Measurements from ENCODE around the gene SLC17A2.

The SLC17A2 gene

DNA sequence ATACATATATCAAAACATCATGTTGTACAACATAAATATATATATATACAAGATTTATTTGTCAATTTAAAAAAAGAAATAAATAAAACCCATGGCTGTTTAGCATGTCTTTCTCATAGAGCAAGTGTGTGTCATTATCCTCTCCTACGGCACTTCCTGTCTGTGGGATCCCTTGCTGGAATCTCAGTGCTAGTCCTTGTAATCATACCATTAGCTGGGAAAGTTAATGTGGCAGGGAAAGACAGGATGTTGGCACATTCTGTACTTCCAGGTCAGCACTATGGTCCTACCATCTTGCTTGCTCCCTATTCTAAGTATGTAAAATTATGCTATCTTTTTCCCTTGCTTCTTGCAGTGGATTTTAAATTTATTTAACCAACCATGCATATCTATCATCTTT lies 47.0 kb downstream of the SLC17A2 start:
- no peak for DNase-seq (ENCODE audit: low spot score)

DNA sequence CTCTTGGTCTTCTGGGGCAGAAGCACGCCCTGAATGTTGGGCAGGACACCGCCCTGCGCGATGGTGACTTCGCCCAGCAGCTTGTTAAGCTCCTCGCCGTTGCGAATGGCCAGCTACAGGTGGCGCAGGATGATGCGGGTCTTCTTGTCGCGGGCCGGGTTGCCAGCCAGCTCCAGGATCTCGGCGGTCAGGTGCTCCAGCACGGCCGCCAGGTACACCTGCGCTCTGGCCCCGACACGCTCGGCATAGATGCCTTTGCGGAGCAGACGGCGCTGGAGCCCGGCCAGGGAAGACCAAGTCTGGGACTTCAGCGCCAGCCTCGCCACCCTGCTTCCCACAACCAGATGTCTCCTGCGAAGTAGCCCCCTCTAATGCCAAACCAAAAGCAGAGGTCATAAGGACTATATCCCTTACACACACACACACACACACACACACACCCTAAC lies 48.4 kb downstream of the SLC17A2 start:
- peak; percentile 17 for DNase-seq (ENCODE audit: low spot score)

DNA sequence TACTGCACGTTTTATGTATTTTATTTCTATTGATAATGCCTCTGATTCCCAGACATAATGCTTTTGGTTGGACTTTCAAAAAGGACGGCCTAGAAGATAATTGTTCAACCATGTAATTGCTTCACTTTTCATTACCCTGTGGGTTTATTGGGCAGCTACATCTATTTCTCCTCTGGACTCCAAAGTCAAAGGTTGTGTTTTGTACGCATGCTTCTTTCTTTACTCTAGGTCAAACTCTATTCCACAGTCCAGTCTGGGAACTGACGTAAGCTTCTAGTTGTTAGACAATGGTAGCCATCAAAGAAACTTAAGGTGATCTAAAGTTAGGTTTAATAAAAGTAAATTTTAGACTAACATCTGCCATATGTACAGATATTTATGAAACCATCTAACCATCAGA lies 49.9 kb downstream of the SLC17A2 start:
- DNase-seq (ENCODE audit: low spot score) = no peak

DNA sequence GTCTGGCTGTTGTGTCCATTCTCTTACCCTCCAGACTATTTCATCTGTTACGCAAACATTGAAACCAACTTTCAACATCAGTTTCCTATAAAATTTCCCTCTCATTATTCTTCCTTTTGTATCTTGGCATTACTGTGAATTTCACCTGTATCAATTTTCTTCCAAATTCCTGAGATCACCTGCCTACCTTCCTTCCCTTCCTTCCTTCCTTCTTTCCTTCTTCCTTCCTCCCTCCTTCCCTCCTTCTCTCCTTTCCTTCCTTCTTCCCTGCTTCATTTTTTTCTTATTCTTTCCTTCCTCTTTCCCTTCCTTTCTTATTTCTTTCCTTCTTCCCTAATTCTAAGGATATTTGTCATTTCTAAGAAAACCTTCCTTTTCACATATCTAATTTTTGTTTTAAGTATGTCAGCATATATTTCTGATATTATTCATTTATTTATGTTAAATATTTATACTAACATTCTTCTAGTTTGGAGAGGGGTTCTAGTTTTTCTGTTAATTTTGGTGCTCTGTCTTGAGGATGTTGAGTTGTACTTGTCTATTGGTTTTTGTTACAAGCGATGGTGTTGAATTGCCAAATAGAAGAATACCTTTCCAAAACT lies 51.7 kb downstream of the SLC17A2 start:
- DNase-seq (ENCODE audit: low spot score) = no peak

DNA sequence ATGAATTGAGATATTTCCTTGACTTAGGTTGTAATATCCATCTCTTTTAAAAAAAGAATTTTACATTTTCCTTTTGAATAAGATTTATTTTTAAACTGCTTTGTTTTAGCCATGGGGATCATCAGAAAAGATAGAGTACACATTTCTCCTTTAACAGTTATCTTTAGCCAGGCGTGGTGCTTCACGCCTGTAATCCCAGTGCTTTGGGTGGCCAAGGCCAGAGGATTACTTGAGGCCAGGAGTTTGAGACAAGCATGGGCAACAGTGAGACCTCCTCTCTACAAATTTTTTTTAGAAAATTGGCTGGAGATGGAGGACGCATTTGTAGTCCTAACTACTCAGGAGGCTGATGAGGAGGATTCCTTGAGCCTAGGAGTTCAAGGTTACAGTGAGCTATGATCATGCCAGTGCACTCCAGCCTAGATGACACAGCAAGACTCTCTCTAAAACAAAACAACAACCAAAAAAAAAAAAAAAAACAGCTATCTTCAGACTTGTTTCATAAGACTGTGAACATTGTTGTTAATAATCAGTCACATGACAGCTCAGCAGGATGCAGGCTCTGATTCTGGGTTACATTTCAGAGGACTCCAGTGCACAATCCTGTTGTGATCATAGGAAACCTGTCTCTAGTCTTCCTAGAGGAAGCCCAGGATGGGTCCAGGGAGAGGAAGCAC lies 54.4 kb downstream of the SLC17A2 start:
- DNase-seq (ENCODE audit: low spot score) = no peak

DNA sequence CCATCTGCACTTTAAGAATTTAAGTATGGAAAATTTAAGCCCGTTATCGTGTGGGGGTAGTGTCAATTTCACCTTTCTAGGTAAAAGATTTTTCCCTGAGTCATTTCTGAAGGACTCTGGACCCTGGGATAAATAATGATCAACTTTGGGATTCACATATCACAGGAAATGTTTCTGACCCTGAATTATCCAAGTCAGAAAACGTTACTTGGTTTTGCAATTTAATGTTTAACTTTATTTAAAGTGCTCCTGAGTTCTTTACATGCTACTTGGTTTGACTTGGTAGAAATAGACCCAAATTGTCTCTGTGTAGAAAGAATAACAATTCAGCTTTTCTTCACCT lies 55.0 kb downstream of the SLC17A2 start:
- DNase-seq (ENCODE audit: low spot score) = no peak

DNA sequence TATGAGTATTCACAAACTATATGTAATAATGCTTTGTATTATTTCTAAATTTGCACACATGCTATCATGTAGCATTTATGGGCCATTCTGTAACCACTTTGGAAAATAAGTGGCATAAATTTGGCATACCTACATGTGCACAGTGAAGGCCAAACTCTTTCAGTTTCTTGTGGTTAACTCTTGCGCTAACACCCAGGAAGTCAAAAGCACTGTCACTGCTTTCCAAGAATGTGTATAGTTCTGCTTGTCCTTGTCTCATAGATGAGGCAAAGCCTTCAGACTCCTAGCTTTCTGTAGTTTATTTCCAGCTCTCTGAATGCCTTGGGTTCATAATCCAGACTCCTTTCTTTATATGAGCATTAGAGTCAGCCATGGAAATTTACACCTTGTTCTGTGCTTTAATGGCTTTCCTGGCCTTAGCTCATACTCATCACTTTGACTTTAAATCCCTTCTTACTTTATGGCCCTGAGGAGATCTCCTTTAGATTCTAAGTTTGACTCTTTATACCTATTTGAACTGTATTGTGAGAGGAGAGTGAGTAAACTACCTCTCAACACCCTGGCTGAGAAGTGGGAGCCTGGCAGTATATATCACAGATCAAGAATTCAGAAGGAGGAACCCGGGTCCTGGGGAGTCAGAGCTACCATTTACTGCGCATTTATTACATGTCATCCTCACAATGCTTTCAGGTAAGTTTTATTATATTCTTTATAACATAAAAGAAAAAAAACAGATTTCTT lies 55.5 kb downstream of the SLC17A2 start:
- DNase-seq (ENCODE audit: low spot score) = no peak

DNA sequence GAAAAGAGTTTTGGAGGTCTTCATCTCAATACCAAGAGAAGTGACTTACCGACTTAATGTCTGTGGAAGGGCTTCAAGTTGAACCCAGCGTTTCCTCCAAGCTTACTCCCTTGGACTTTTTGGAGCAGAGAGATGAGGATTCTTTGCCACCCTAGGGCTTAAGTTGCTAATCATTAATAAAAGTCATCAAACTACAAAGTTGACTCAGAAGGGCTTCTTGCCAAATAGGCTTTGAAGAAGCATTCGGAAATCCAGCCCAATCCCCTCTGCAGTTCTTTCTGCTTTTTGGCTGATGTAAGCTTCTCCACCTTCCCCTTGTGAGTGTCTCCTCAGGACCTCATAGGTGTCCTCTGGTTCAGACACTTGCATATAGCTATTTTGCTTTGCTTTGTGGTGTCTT lies 56.4 kb downstream of the SLC17A2 start, which contains the start of gene SLC17A3:
TSS of gene SLC17A3 (minus strand) at position 126 of the 400 bp plus-strand sequence. CDS start 5,856 bp downstream, outside the sequence.
- no peak for DNase-seq (ENCODE audit: low spot score)

DNA sequence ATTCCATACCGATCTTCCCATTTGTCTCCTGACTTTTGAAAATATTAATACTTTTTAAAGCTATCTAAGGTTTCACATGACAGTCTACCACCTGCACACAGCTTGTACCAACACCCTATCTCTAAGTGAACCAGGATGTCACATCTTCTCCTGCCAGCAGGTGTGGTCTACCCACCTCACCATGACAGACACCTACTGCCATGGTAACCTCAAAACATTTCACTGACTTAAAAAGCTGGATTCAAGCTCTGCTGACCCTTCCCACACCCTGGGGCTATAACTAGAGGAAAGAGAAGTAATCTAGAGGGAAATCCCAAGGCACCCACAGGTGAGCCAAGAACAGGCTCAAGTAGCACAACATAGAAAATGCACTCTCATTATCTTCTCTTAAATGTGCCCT lies 57.7 kb downstream of the SLC17A2 start:
- DNase-seq (ENCODE audit: low spot score) = no peak

DNA sequence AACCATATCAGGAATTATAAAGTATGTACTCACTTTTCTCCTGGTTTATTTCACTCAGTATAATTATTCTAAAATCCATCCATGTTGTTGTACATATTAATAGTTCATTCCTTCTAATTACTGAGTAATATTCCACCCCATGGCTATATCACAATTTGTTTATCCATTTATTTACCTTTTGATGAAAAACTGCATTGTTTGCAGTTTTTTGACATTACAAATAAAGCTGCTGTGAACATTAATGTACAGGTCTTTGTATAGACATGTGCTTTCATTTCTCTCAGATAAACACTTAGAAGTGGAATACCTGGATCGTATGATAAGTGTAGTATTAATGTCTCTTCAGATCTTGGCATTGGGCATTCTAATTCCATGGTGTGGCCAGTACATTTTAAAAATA lies 60.7 kb downstream of the SLC17A2 start:
- no peak for DNase-seq (ENCODE audit: low spot score)

DNA sequence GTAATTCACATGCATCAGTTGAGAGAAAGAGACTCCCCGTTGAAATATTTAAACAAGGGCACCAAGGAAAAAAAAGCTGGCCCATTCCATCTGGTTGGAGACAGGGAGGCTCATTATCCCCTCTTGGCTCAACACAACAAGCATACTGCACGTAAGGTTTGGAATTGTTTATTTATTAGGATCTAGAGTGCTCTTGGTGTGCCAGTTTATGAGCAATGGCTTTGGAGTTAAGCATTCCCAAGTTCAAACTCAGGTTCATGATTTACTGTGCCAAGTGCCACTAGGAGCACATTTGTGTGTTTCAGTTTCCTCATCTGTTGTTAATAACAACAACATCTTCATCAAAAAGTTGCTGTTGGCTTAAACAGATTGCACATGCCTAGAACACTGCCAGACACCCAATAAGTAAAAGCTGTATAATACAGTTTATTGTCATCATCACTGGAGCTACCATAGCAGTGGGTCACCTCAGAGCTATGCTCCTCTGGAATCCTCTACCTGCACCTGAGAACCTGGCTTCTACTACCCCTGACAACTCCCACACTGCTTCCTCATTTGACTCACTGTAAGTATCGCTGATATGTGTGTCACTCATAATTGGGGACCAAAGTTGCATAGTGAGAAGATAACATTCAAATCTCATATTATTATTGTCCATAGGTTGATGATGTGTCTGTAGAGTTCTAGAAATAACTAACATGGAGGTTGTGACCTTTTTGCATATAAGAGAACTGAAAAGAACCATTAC lies 61.9 kb downstream of the SLC17A2 start:
- no peak for DNase-seq (ENCODE audit: low spot score)

DNA sequence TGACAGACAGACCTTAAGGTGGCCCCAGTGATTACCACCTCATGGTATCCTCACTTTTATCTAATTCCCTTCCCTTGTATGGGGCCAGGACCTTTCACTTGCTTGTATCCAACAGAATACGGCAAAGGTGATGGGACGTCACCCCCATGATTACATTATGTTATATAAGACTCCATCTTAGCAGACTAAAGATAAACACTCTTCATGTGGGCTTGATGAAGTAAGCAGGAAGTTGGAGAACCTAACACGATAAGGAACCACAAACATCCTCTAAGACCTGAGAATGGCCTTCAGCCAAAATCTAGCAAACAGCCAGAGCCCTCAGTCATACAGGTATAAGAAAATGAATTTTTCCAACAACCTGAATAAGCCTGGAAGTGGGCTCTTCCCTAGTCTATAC lies 64.5 kb downstream of the SLC17A2 start:
- no peak for DNase-seq (ENCODE audit: low spot score)

DNA sequence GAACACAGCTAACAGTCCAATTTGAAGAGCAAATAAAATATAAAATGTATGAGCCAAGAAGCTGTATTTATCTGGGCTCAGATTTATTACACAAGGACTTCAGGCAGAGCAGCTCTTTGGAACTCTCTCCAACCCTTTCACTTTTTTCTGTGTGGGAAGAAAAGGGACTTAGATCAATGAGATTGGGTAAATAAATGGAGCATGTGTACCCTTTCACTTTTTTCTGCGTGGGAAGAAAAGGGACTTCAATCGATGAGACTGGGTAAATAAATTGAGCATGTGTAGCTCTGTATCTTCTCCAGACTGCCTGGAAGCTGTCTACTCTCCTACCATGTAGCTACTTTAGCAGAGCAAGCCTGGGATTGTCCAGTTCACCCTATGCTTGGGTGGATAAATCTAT lies 67.1 kb downstream of the SLC17A2 start:
- DNase-seq (ENCODE audit: low spot score) = no peak
